Heart left ventricle (tissue), 13 donors: ENCODE measurements around the gene KCNMA1.

Experiments
- POLR2A ChIP-seq, 2 donors: fragments of 450-650 bp; IDR thresholded peaks; one replicate each; pipeline ENCODE4 v1.6.1; 2017; ENCODE audit warnings: antibody characterized with exemption in 2 of 2, mild to moderate bottlenecking in 2 of 2, moderate library complexity in 2 of 2
- TF ChIP-seq, protein P1 (sequence below), 12 donors: fragments of 200-600 bp; sonication (generic) in 4 of 12; IDR thresholded peaks; one replicate each; pipeline versions ENCODE4 v1.5.0 to v1.8.0; 2018 to 2022; ENCODE audit warnings: antibody characterized with exemption in 12 of 12, mild to moderate bottlenecking in 5 of 12
- donor health status: ischemic (EF 13 %, LVEDD 7.1; RV severe dilation, severe dysfunction).
- donor health status: DM: no; HTN: yes; CAD: no.
- donor health status: DM: no; HTN: no; CAD: no.
- donor health status: ischemic (EF 25% LVEDD 6.9; RV normal size, moderate dysfunction).
- donor health status: ischemic (EF 25% LVEDD 5.7; RV mildly dilated, moderate dysfunction).
- donor health status: ischemic (EF 35%, LVEDD 5.7; RV mildly dilated, moderate dysfunction).
- donor health status: nonischemic (EF 11% LVEDD 7.7; RV severe dilation, severe dysfunction).
- donor health status: DM: yes; HTN: yes; CAD: no.
- donor health status: PGD.
- donor health status: ischemic (EF 29% LVEDD 5.4; RV normal size, mild dysfunction).
- donor health status: nonischemic (EF 23%, LVEDD 6.1; RV moderate dilation, normal function).

DNA sequence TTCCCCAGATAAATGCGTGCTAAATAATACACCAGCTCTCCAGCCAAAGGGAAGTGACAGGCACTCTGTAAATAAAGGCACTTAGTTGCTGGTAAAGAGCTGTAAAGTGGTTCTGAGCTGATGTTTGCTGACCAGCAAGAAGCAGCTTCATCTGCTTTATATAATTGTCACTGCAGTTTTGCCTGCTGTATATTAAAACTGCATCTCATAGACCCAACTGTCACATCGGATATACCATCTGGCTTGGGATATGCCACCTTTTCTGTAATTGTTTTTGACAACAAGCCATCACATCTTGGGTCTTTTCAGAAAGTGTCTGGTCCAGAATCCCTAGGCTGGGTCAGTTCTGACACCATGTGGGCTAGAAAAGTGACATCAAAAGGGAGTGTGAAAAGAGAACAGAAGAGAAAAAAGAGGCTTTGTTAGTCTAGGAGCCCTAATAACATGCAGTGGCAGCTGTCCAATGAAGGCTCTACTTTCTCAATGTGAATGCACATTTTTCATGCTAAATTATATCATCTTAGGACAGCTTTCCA lies 697.6 kb downstream of the KCNMA1 start:
- TF ChIP-seq, protein P1, sequence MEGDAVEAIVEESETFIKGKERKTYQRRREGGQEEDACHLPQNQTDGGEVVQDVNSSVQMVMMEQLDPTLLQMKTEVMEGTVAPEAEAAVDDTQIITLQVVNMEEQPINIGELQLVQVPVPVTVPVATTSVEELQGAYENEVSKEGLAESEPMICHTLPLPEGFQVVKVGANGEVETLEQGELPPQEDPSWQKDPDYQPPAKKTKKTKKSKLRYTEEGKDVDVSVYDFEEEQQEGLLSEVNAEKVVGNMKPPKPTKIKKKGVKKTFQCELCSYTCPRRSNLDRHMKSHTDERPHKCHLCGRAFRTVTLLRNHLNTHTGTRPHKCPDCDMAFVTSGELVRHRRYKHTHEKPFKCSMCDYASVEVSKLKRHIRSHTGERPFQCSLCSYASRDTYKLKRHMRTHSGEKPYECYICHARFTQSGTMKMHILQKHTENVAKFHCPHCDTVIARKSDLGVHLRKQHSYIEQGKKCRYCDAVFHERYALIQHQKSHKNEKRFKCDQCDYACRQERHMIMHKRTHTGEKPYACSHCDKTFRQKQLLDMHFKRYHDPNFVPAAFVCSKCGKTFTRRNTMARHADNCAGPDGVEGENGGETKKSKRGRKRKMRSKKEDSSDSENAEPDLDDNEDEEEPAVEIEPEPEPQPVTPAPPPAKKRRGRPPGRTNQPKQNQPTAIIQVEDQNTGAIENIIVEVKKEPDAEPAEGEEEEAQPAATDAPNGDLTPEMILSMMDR (IDR thresholded peaks at IDR 0.05), result no peak
- no peak for TF ChIP-seq POLR2A (IDR thresholded peaks at IDR 0.05)
